SK-N-SH (cell line): ENCODE results near the gene ACSBG1. TPM values are rescaled to one million over a fixed set of nuclear protein-coding genes. Genes with fewer than 3 reads are reported as not detected.

Source experiments
- CTCF ChIA-PET: fragments of 300-600, 350-600 bp; formaldehyde crosslinking; extraction: SDS; loops from one replicate; lab custom pipeline; 2021; lab: Yijun Ruan, JAX
- POLR2A ChIA-PET: fragments of 350-600 bp; sonication (Branson Sonifier 250); formaldehyde crosslinking; extraction: SDS; loops from one replicate; lab custom pipeline; 2020; ENCODE audit warnings: antibody characterized with exemption, inconsistent platforms; lab: Yijun Ruan, JAX
- DNase-seq: peaks from one replicate; pipeline ENCODE4 v3.0.0; 2012
- H2AFZ ChIP-seq: fragments of 200-600 bp; sonication (generic); 2 replicates; pipeline ENCODE4 v1.8.1; 2016; ENCODE audit warnings: antibody characterized with exemption, mild to moderate bottlenecking, low read depth
- H3F3A ChIP-seq: fragments of 200-600 bp; sonication (generic); replicated peaks from 2 replicates; pipeline ENCODE3; 2016; ENCODE audit warnings: antibody characterized with exemption, mild to moderate bottlenecking; ENCODE audit not compliant: insufficient read depth
- H3K27ac ChIP-seq, 2 experiments: fragments of 200-500 bp in 1 of 2; fragments of 200-600 bp in 1 of 2; sonication (Bioruptor generic) in 1 of 2; sonication (generic), shearing (Covaris generic) in 1 of 2; 2 replicates each; pipeline versions ENCODE4 v1.5.1 to v1.6.1; 2014 to 2016; ENCODE audit warnings: low read depth in 2 of 2, inconsistent platforms in 1 of 2, low read length in 1 of 2, mild to moderate bottlenecking in 1 of 2, mixed read lengths in 1 of 2
- H3K27me3 ChIP-seq: fragments of 200-600 bp; sonication (generic), shearing (Covaris generic); 2 replicates; pipeline ENCODE4 v1.6.1; 2016; ENCODE audit warnings: mixed run types; ENCODE audit not compliant: insufficient read depth
- H3K36me3 ChIP-seq, 2 experiments: fragments of 200-500 bp in 1 of 2; fragments of 200-600 bp in 1 of 2; sonication (Bioruptor generic) in 1 of 2; sonication (generic) in 1 of 2; replicated peaks in 1 of 2; 2 replicates each; pipeline versions ENCODE3 to v1.5.1; 2014 to 2016; ENCODE audit warnings: low read length in 1 of 2, mild to moderate bottlenecking in 1 of 2; ENCODE audit not compliant: insufficient read depth in 2 of 2, control insufficient read depth in 1 of 2
- H3K4me1 ChIP-seq, 2 experiments: fragments of 200-500 bp in 1 of 2; fragments of 200-600 bp in 1 of 2; sonication (Bioruptor generic) in 1 of 2; sonication (generic), shearing (Covaris generic) in 1 of 2; 2 replicates each; pipeline versions ENCODE4 v1.5.1 to v1.6.1; 2014 to 2016; ENCODE audit warnings: low read depth in 1 of 2, low read length in 1 of 2, mixed run types in 1 of 2; ENCODE audit not compliant: insufficient read depth in 2 of 2, control insufficient read depth in 1 of 2
- H3K4me2 ChIP-seq: fragments of 200-600 bp; sonication (generic), shearing (Covaris generic); 2 replicates; pipeline ENCODE4 v1.6.1; 2017; ENCODE audit warnings: mixed run types
- H3K4me3 ChIP-seq, 2 experiments: fragments of 200-500 bp in 1 of 2; fragments of 200-600 bp in 1 of 2; sonication (Bioruptor generic) in 1 of 2; sonication (generic), shearing (Covaris generic) in 1 of 2; 2 replicates each; pipeline versions ENCODE4 v1.5.1 to v1.8.1; 2014 to 2016; ENCODE audit warnings: low read depth in 2 of 2, inconsistent platforms in 1 of 2, low read length in 1 of 2, mild to moderate bottlenecking in 1 of 2, mixed read lengths in 1 of 2, moderate library complexity in 1 of 2
- H3K79me2 ChIP-seq: fragments of 200-600 bp; sonication (generic); 2 replicates; pipeline ENCODE4 v1.8.1; 2017; ENCODE audit warnings: mild to moderate bottlenecking; ENCODE audit not compliant: insufficient read depth
- H3K9ac ChIP-seq: fragments of 200-600 bp; sonication (generic); 2 replicates; pipeline ENCODE4 v1.6.1; 2017; ENCODE audit warnings: mixed run types
- H3K9me2 ChIP-seq: fragments of 200-600 bp; sonication (generic); 2 replicates; pipeline ENCODE4 v1.6.1; 2017; ENCODE audit warnings: mixed run types
- H3K9me3 ChIP-seq: fragments of 200-600 bp; sonication (generic); 2 replicates; pipeline ENCODE4 v1.6.1; 2017; ENCODE audit warnings: mixed run types, mild to moderate bottlenecking, moderate library complexity
- H4K20me1 ChIP-seq: fragments of 200-600 bp; sonication (generic); 2 replicates; pipeline ENCODE4 v1.6.1; 2017; ENCODE audit warnings: mild to moderate bottlenecking, mixed run types; ENCODE audit not compliant: insufficient read depth
- CHD2 ChIP-seq: fragments of 150-350 bp; IDR thresholded peaks from 2 replicates; pipeline ENCODE4 v1.6.1; 2018; ENCODE audit warnings: low read length; ENCODE audit not compliant: partially characterized antibody
- CTCF ChIP-seq: fragments of 200-600 bp; sonication (generic); IDR thresholded peaks from 2 replicates; pipeline ENCODE4 v1.6.1; 2017; ENCODE audit warnings: antibody characterized with exemption, mild to moderate bottlenecking, moderate library complexity
- EP300 ChIP-seq, 2 experiments: IDR thresholded peaks; 2 replicates each; pipeline versions ENCODE4 v1.4.0 to v1.6.1; 2012; ENCODE audit warnings: borderline replicate concordance in 1 of 2, low read depth in 1 of 2, low read length in 1 of 2
- FOXJ3 ChIP-seq: sonication (generic); formaldehyde crosslinking; IDR thresholded peaks from 2 replicates; pipeline ENCODE4 v1.5.1; 2020; ENCODE audit warnings: mild to moderate bottlenecking, missing genetic modification reagents
- FOXM1 ChIP-seq: IDR thresholded peaks from 2 replicates; pipeline ENCODE4 v1.4.0; 2012; ENCODE audit warnings: low read depth, mild to moderate bottlenecking
- GABPA ChIP-seq: IDR thresholded peaks from 2 replicates; pipeline ENCODE4 v1.4.0; 2012; ENCODE audit warnings: low read depth, mild to moderate bottlenecking
- IRF3 ChIP-seq: fragments of 150-350 bp; IDR thresholded peaks from 2 replicates; pipeline ENCODE4 v1.6.1; 2016; ENCODE audit warnings: mild to moderate bottlenecking, low read depth, low read length
- MAX ChIP-seq: IDR thresholded peaks from 2 replicates; pipeline ENCODE4 v1.4.0; 2012; ENCODE audit warnings: low read depth
- MXI1 ChIP-seq: IDR thresholded peaks from 2 replicates; pipeline ENCODE4 v1.6.1; 2012; ENCODE audit warnings: mild to moderate bottlenecking, low read depth, low read length, improper control_type of control experiment
- PBX3 ChIP-seq: IDR thresholded peaks from 2 replicates; pipeline ENCODE4; 2012
- POLR2AphosphoS5 ChIP-seq: IDR thresholded peaks from 2 replicates; pipeline ENCODE4 v1.6.1; 2012; ENCODE audit warnings: low read depth, low read length
- RAD21 ChIP-seq: IDR thresholded peaks from 2 replicates; pipeline ENCODE4 v1.6.1; 2012; ENCODE audit warnings: mild to moderate bottlenecking, low read length
- RFX5 ChIP-seq: IDR thresholded peaks from 2 replicates; pipeline ENCODE4 v1.6.1; 2012; ENCODE audit warnings: mild to moderate bottlenecking, improper control_type of control experiment, low read length
- SMC3 ChIP-seq: IDR thresholded peaks from 2 replicates; pipeline ENCODE4 v1.6.1; 2012; ENCODE audit warnings: low read depth, low read length, improper control_type of control experiment
- TAF1 ChIP-seq: IDR thresholded peaks from 2 replicates; pipeline ENCODE4 v1.6.1; 2012; ENCODE audit warnings: low read depth, mild to moderate bottlenecking, low read length, moderate library complexity, borderline replicate concordance
- TEAD4 ChIP-seq: IDR thresholded peaks from 2 replicates; pipeline ENCODE4 v1.4.0; 2012; ENCODE audit warnings: mild to moderate bottlenecking, borderline replicate concordance; ENCODE audit not compliant: insufficient read depth
- YY1 ChIP-seq: IDR thresholded peaks from 2 replicates; pipeline ENCODE4 v1.4.0; 2012; ENCODE audit warnings: low read depth, mild to moderate bottlenecking
- ZBTB33 ChIP-seq: IDR thresholded peaks from 2 replicates; pipeline ENCODE4 v1.4.0; 2012; ENCODE audit warnings: low read depth, borderline replicate concordance
- WGBS: methylation state at CpG from one replicate; pipeline ENCODE4 v1.1.6; 2017; ENCODE audit warnings: low lambda C conversion rate; 5-methylcytosine and 5-hydroxymethylcytosine counted together
- polyA plus RNA-seq, 3 experiments: library from polyadenylated mRNA; depleted of rRNA; stranded (reverse); fragments of >200 nt; gene quantifications; 2 replicates each; pipeline ENCODE4 v1.2.3, GENCODE V29; 2012

Gene ACSBG1
- polyA plus RNA-seq, 1 of the 3 experiments (the other 2 are of a cell fraction), result under 0.01 TPM

- 51% methylated on average over 3 of the region's 3 CpGs for WGBS
Observed at GRCh38 chr15:78259232-78259631, 24.9 kb upstream of the ACSBG1 start.

More at GRCh38 chr15:78259232-78259631, 24.9 kb upstream of the ACSBG1 start:
- Histone ChIP-seq H3K4me1 (no peaks in the 10 kb centered on the region), H3K9ac (no peak overlapping the region)
- DNase-seq, result no peak
- CTCF ChIA-PET, result interaction anchor here (1.3 kb wide), 1 partner anchor 82 kb away, joined by 3 read pairs; no protein-coding TSS in a partner anchor
- TF ChIP-seq MAX (no peak), TAF1 (no peak), CTCF (no peak), TEAD4 (no peak), SMC3 (no peak), PBX3 (no peak), RFX5 (no peak), ZBTB33 (no peak), FOXJ3 (CRISPR knock-in tag) (no peak), GABPA (no peak), MXI1 (no peak), RAD21 (no peak), YY1 (no peak), IRF3 (no peak), EP300 (IDR thresholded peaks at IDR 0.05; ENCODE audit: borderline replicate concordance in 1 of 2, low read depth in 1 of 2, low read length in 1 of 2) (no peak), FOXM1 (no peak), CHD2 (no peak), POLR2AphosphoS5 (no peak)
- TF ChIP-seq, all 33 proteins: peak for 0
- Histone ChIP-seq H3K36me3 (no peaks in the 10 kb centered on the region), H3K27ac (no peak overlapping the region), H4K20me1 (no peaks in the 10 kb centered on the region), H3K4me2 (no peak overlapping the region), H3K27me3 (no peaks in the 10 kb centered on the region), H3K4me3 (no peak overlapping the region), H3K79me2 (no peaks in the 10 kb centered on the region), H3K9me2 (no peaks in the 10 kb centered on the region), H3F3A (no peaks in the 10 kb centered on the region), H2AFZ (no peak overlapping the region), H3K9me3 (no peaks in the 10 kb centered on the region)
- POLR2A ChIA-PET, result no interaction called here
